Measurements from ENCODE around the gene HSPB9. TPM values are rescaled to one million over a fixed set of nuclear protein-coding genes. Genes with fewer than 3 reads are reported as not detected.

The HSPB9 gene
- total RNA-seq, 1 donor from 2014 or later = 1.2 TPM

- no peaks in the 10 kb centered on the region for H3K27me3 ChIP-seq
- TF ChIP-seq POLR2A (IDR thresholded peaks at IDR 0.05) = no peak
- intact Hi-C loops (cut with DNase I) = no loop called here
- H3K27ac ChIP-seq = no peak overlapping the region
- H3K9me3 ChIP-seq = no peaks in the 10 kb centered on the region
- H3K36me3 ChIP-seq = no peaks in the 10 kb centered on the region
- DNase-seq (ENCODE audit: extremely low spot score in 2 of 2) = no peak
- H3K4me1 ChIP-seq = no peaks in the 10 kb centered on the region
- H3K4me3 ChIP-seq = no peak overlapping the region
These were observed 44.1 kb upstream of the HSPB9 start for GRCh38 chr17:42078396-42079043.

- Histone ChIP-seq H3K4me1 (no peaks in the 10 kb centered on the region), H3K4me3 (no peak overlapping the region), H3K27ac (no peak overlapping the region), H3K36me3 (no peaks in the 10 kb centered on the region), H3K9me3 (no peaks in the 10 kb centered on the region), H3K27me3 (no peaks in the 10 kb centered on the region)
- no peak for TF ChIP-seq POLR2AphosphoS5 (IDR thresholded peaks at IDR 0.05; ENCODE audit: insufficient read depth in 1 of 2, low read depth in 1 of 2)
- no peak for TF ChIP-seq POLR2A (IDR thresholded peaks at IDR 0.05)
- no peak for TF ChIP-seq CTCF (IDR thresholded peaks at IDR 0.05)
- intact Hi-C loops (cut with DNase I) = no loop called here
- no peak for DNase-seq (ENCODE audit: extremely low spot score in 2 of 2)
These were observed 43.1 kb upstream of the HSPB9 start for GRCh38 chr17:42079541-42079940.

GRCh38 chr17:42081516-42082129, 41.0 kb upstream of the HSPB9 start:
- Histone ChIP-seq H3K27ac (no peak overlapping the region), H3K27me3 (no peaks in the 10 kb centered on the region), H3K4me3 (no peak overlapping the region), H3K4me1 (no peaks in the 10 kb centered on the region), H3K9me3 (no peaks in the 10 kb centered on the region), H3K36me3 (no peaks in the 10 kb centered on the region)
- no peak for DNase-seq (ENCODE audit: extremely low spot score in 2 of 2)
- no peak for TF ChIP-seq POLR2A (IDR thresholded peaks at IDR 0.05)
- no peak for TF ChIP-seq POLR2AphosphoS5 (IDR thresholded peaks at IDR 0.05; ENCODE audit: insufficient read depth in 1 of 2, low read depth in 1 of 2)
- no peak for TF ChIP-seq CTCF (IDR thresholded peaks at IDR 0.05)
- intact Hi-C loops (cut with DNase I) = no loop called here

- H3K9me3 ChIP-seq = no peaks in the 10 kb centered on the region
- H3K4me3 ChIP-seq = no peak overlapping the region
- no peak overlapping the region for H3K27ac ChIP-seq
- H3K27me3 ChIP-seq = no peaks in the 10 kb centered on the region
- no peaks in the 10 kb centered on the region for H3K4me1 ChIP-seq
- H3K36me3 ChIP-seq = no peaks in the 10 kb centered on the region
- no peak for DNase-seq (ENCODE audit: extremely low spot score in 2 of 2)
- intact Hi-C loops (cut with DNase I) = no loop called here
- TF ChIP-seq POLR2A (IDR thresholded peaks at IDR 0.05) = no peak
- no peak for TF ChIP-seq CTCF (IDR thresholded peaks at IDR 0.05)
- no peak for TF ChIP-seq POLR2AphosphoS5 (IDR thresholded peaks at IDR 0.05; ENCODE audit: insufficient read depth in 1 of 2, low read depth in 1 of 2)
These were observed 35.4 kb upstream of the HSPB9 start for GRCh38 chr17:42087042-42087701.

GRCh38 chr17:42087736-42088705, 34.6 kb upstream of the HSPB9 start:
- intact Hi-C loops (cut with DNase I) = no loop called here
- TF ChIP-seq POLR2AphosphoS5 (IDR thresholded peaks at IDR 0.05; ENCODE audit: insufficient read depth in 1 of 2, low read depth in 1 of 2) = no peak
- no peak for TF ChIP-seq CTCF (IDR thresholded peaks at IDR 0.05)
- TF ChIP-seq POLR2A (IDR thresholded peaks at IDR 0.05) = no peak
- Histone ChIP-seq H3K27me3 (no peaks in the 10 kb centered on the region), H3K4me3 (no peak overlapping the region), H3K27ac (no peak overlapping the region), H3K4me1 (no peaks in the 10 kb centered on the region), H3K9me3 (no peaks in the 10 kb centered on the region), H3K36me3 (no peaks in the 10 kb centered on the region)
- DNase-seq (ENCODE audit: extremely low spot score in 2 of 2) = no peak

All from vagina (tissue), 2 donors.